Measurements from ENCODE around the gene LOC101059915.
"Not testable (repeated sequence)": the region's sequence is repeated elsewhere in the genome, so short reads cannot be mapped to it uniquely, and the experiment has no call there.

The LOC101059915 gene

DNA sequence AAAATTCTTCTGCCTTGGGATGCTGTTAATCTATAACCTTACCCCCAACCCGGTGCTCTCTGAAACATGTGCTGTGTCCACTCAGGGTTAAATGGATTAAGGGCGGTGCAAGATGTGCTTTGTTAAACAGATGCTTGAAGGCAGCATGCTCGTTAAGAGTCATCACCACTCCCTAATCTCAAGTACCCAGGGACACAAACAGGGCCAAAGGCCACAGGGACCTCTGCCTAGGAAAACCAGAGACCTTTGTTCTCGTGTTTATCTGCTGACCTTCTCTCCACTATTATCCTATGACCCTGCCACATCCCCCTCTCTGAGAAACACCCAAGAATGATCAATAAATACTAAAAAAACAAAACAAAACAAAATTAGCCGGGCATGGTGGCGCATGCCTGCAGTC, 9.8 kb downstream of the LOC101059915 start:
- WGBS, result 38% methylated on average over 5 of the region's 6 CpGs
- H3K4me1 ChIP-seq (ENCODE audit: control insufficient read depth in 4 of 4, insufficient read depth in 4 of 4, low read length in 3 of 4); H3K27me3 ChIP-seq (ENCODE audit: control insufficient read depth in 4 of 4, insufficient read depth in 4 of 4, low read length in 3 of 4); H3K27ac ChIP-seq (ENCODE audit: low read depth in 1 of 2, low read length in 2 of 2); DNase-seq (ENCODE audit: low spot score); H3K4me3 ChIP-seq (ENCODE audit: low read depth in 1 of 3, low read length in 3 of 3); H3K9ac ChIP-seq (ENCODE audit: low read depth in 1 of 2, low read length in 2 of 2); H3K36me3 ChIP-seq (ENCODE audit: control insufficient read depth in 4 of 4, insufficient read depth in 3 of 4, low read depth in 1 of 4, low read length in 3 of 4); H3K9me3 ChIP-seq (ENCODE audit: control insufficient read depth in 4 of 4, low read length in 3 of 4): not testable (repeated sequence)

GRCh38 chrX:71679575-71680207, 12.3 kb downstream of the LOC101059915 start:
- Histone ChIP-seq H3K9me3 (ENCODE audit: control insufficient read depth in 4 of 4, low read length in 3 of 4) (no peaks in the 10 kb centered on the region), H3K27me3 (ENCODE audit: control insufficient read depth in 4 of 4, insufficient read depth in 4 of 4, low read length in 3 of 4) (peaks cover 0 to 3% (median 0%) of the 10 kb centered on the region in 4 donors), H3K4me3 (ENCODE audit: low read depth in 1 of 3, low read length in 3 of 3) (no peak overlapping the region), H3K4me1 (ENCODE audit: control insufficient read depth in 4 of 4, insufficient read depth in 4 of 4, low read length in 3 of 4) (no peaks in the 10 kb centered on the region), H3K9ac (ENCODE audit: low read depth in 1 of 2, low read length in 2 of 2) (no peak overlapping the region), H3K27ac (ENCODE audit: low read depth in 1 of 2, low read length in 2 of 2) (no peak overlapping the region), H3K36me3 (ENCODE audit: control insufficient read depth in 4 of 4, insufficient read depth in 3 of 4, low read depth in 1 of 4, low read length in 3 of 4) (no peaks in the 10 kb centered on the region)
- WGBS, result 98% methylated on average over 4 of the region's 4 CpGs
- TF ChIP-seq SP1 (IDR thresholded peaks at IDR 0.05) (no peak), ATF3 (IDR thresholded peaks at IDR 0.05) (no peak), HNF4G (IDR thresholded peaks at IDR 0.05) (no peak)
- TF ChIP-seq, protein P1, sequence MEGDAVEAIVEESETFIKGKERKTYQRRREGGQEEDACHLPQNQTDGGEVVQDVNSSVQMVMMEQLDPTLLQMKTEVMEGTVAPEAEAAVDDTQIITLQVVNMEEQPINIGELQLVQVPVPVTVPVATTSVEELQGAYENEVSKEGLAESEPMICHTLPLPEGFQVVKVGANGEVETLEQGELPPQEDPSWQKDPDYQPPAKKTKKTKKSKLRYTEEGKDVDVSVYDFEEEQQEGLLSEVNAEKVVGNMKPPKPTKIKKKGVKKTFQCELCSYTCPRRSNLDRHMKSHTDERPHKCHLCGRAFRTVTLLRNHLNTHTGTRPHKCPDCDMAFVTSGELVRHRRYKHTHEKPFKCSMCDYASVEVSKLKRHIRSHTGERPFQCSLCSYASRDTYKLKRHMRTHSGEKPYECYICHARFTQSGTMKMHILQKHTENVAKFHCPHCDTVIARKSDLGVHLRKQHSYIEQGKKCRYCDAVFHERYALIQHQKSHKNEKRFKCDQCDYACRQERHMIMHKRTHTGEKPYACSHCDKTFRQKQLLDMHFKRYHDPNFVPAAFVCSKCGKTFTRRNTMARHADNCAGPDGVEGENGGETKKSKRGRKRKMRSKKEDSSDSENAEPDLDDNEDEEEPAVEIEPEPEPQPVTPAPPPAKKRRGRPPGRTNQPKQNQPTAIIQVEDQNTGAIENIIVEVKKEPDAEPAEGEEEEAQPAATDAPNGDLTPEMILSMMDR (IDR thresholded peaks at IDR 0.05; ENCODE audit: low read depth, low read length, missing input control), result no peak
- no peak for DNase-seq (ENCODE audit: low spot score)

- not testable (repeated sequence) for H3K9me3 ChIP-seq (ENCODE audit: control insufficient read depth in 4 of 4, low read length in 3 of 4); H3K9ac ChIP-seq (ENCODE audit: low read depth in 1 of 2, low read length in 2 of 2); H3K4me3 ChIP-seq (ENCODE audit: low read depth in 1 of 3, low read length in 3 of 3); DNase-seq (ENCODE audit: low spot score); H3K27me3 ChIP-seq (ENCODE audit: control insufficient read depth in 4 of 4, insufficient read depth in 4 of 4, low read length in 3 of 4); H3K27ac ChIP-seq (ENCODE audit: low read depth in 1 of 2, low read length in 2 of 2); H3K4me1 ChIP-seq (ENCODE audit: control insufficient read depth in 4 of 4, insufficient read depth in 4 of 4, low read length in 3 of 4); H3K36me3 ChIP-seq (ENCODE audit: control insufficient read depth in 4 of 4, insufficient read depth in 3 of 4, low read depth in 1 of 4, low read length in 3 of 4)
- no CpG with 5 or more reads among the region's 24 CpGs for WGBS
Observed at GRCh38 chrX:71696641-71697465, 29.5 kb downstream of the LOC101059915 start.

- H3K4me3 ChIP-seq (ENCODE audit: low read depth in 1 of 3, low read length in 3 of 3); H3K9ac ChIP-seq (ENCODE audit: low read depth in 1 of 2, low read length in 2 of 2); DNase-seq (ENCODE audit: low spot score); H3K27ac ChIP-seq (ENCODE audit: low read depth in 1 of 2, low read length in 2 of 2); H3K36me3 ChIP-seq (ENCODE audit: control insufficient read depth in 4 of 4, insufficient read depth in 3 of 4, low read depth in 1 of 4, low read length in 3 of 4); H3K4me1 ChIP-seq (ENCODE audit: control insufficient read depth in 4 of 4, insufficient read depth in 4 of 4, low read length in 3 of 4); H3K27me3 ChIP-seq (ENCODE audit: control insufficient read depth in 4 of 4, insufficient read depth in 4 of 4, low read length in 3 of 4); H3K9me3 ChIP-seq (ENCODE audit: control insufficient read depth in 4 of 4, low read length in 3 of 4): not testable (repeated sequence)
- no CpG with 5 or more reads among the region's 17 CpGs for WGBS
Observed at GRCh38 chrX:71697466-71698298, 30.3 kb downstream of the LOC101059915 start.

GRCh38 chrX:71698299-71699022, 31.1 kb downstream of the LOC101059915 start:
- not testable (repeated sequence) for H3K9me3 ChIP-seq (ENCODE audit: control insufficient read depth in 4 of 4, low read length in 3 of 4); H3K27ac ChIP-seq (ENCODE audit: low read depth in 1 of 2, low read length in 2 of 2); H3K4me1 ChIP-seq (ENCODE audit: control insufficient read depth in 4 of 4, insufficient read depth in 4 of 4, low read length in 3 of 4); DNase-seq (ENCODE audit: low spot score); H3K36me3 ChIP-seq (ENCODE audit: control insufficient read depth in 4 of 4, insufficient read depth in 3 of 4, low read depth in 1 of 4, low read length in 3 of 4); H3K4me3 ChIP-seq (ENCODE audit: low read depth in 1 of 3, low read length in 3 of 3); H3K27me3 ChIP-seq (ENCODE audit: control insufficient read depth in 4 of 4, insufficient read depth in 4 of 4, low read length in 3 of 4); H3K9ac ChIP-seq (ENCODE audit: low read depth in 1 of 2, low read length in 2 of 2)
- no CpG with 5 or more reads among the region's 12 CpGs for WGBS

DNA sequence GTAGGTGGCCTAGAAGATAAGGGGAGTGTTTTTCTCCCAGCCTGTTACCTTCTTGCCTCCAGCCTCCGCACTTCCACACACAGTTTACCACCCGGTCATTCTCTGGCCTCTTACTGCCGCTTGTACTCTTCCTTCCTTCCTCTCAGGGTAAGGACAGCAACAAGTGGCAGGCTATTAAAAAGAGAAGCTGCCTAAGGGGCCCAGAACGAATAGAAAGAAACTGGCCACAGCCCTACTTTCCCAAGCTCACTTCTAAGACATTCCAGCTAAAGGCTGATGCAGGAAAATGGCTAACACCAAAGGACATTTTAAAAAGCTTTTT, 31.6 kb downstream of the LOC101059915 start:
- H3K27me3 ChIP-seq (ENCODE audit: control insufficient read depth in 4 of 4, insufficient read depth in 4 of 4, low read length in 3 of 4); H3K4me3 ChIP-seq (ENCODE audit: low read depth in 1 of 3, low read length in 3 of 3); DNase-seq (ENCODE audit: low spot score); H3K36me3 ChIP-seq (ENCODE audit: control insufficient read depth in 4 of 4, insufficient read depth in 3 of 4, low read depth in 1 of 4, low read length in 3 of 4); H3K9ac ChIP-seq (ENCODE audit: low read depth in 1 of 2, low read length in 2 of 2); H3K4me1 ChIP-seq (ENCODE audit: control insufficient read depth in 4 of 4, insufficient read depth in 4 of 4, low read length in 3 of 4); H3K9me3 ChIP-seq (ENCODE audit: control insufficient read depth in 4 of 4, low read length in 3 of 4); H3K27ac ChIP-seq (ENCODE audit: low read depth in 1 of 2, low read length in 2 of 2): not testable (repeated sequence)
- no CpG with 5 or more reads among the region's 4 CpGs for WGBS

Data from liver (tissue), 8 donors.